ENCODE results near the gene METTL15. TPM values are rescaled to one million over a fixed set of nuclear protein-coding genes. Genes with fewer than 3 reads are reported as not detected.
"Not testable (repeated sequence)": the region's sequence is repeated elsewhere in the genome, so short reads cannot be mapped to it uniquely, and the experiment has no call there.

The METTL15 gene
- total RNA-seq, 2 donors from 2014 or later, result 17.1 to 20.4 TPM

DNA sequence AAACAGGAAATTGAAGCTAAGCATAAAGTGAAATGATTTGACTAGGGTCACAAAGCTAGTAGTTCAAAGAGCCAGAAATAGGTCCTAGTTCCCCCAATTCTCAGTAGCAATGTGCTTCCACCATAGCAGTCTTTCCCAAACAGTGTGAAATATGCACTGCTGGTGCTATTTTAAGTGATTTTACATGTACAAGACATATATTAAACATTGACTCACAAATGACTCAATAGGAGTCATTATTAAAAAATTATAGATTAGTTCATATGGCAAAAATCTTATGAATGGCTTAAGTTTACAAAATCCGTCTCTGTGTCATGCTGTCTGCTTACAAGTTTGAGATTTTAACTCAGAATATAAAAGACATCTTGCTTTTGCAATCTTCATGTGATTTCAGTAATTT is 21.6 kb upstream of the METTL15 start:
- no peak for DNase-seq
- Histone ChIP-seq H3K4me3 (ENCODE audit: low read length) (no peak overlapping the region), H3K27ac (ENCODE audit: low read depth, low read length) (no peak overlapping the region), H3K9ac (ENCODE audit: extremely low read depth, low read length, poor library complexity, severe bottlenecking) (no peak overlapping the region), H3K9me3 (ENCODE audit: control insufficient read depth, low read length) (no peaks in the 10 kb centered on the region), H3K4me1 (ENCODE audit: control insufficient read depth, insufficient read depth, low read length) (no peaks in the 10 kb centered on the region), H3K27me3 (ENCODE audit: control insufficient read depth, insufficient read depth, low read length, poor library complexity, severe bottlenecking) (no peaks in the 10 kb centered on the region), H3K36me3 (ENCODE audit: control insufficient read depth, insufficient read depth, low read length) (peaks cover 50% of the 10 kb centered on the region)
- no peaks in the 10 kb centered on the region for H3K4me1 Mint-ChIP-seq
- TF ChIP-seq, protein P1, sequence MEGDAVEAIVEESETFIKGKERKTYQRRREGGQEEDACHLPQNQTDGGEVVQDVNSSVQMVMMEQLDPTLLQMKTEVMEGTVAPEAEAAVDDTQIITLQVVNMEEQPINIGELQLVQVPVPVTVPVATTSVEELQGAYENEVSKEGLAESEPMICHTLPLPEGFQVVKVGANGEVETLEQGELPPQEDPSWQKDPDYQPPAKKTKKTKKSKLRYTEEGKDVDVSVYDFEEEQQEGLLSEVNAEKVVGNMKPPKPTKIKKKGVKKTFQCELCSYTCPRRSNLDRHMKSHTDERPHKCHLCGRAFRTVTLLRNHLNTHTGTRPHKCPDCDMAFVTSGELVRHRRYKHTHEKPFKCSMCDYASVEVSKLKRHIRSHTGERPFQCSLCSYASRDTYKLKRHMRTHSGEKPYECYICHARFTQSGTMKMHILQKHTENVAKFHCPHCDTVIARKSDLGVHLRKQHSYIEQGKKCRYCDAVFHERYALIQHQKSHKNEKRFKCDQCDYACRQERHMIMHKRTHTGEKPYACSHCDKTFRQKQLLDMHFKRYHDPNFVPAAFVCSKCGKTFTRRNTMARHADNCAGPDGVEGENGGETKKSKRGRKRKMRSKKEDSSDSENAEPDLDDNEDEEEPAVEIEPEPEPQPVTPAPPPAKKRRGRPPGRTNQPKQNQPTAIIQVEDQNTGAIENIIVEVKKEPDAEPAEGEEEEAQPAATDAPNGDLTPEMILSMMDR (conservative IDR thresholded peaks at IDR 0.05), result no peak
- WGBS, 2 experiments (ENCODE audit: insufficient coverage in 1 of 2, insufficient read length in 1 of 2), result 94% methylated on average over 1 of the region's 1 CpG; no CpG with 5 or more reads in 1 of the 2 experiments
- H3K27ac Mint-ChIP-seq, result no peak overlapping the region
- peaks cover 13% of the 10 kb centered on the region for H3K36me3 Mint-ChIP-seq (ENCODE audit: low read depth)
- H3K9me3 Mint-ChIP-seq, result no peaks in the 10 kb centered on the region
- no peak overlapping the region for H3K4me3 Mint-ChIP-seq
- no peaks in the 10 kb centered on the region for H3K27me3 Mint-ChIP-seq (ENCODE audit: insufficient read depth)

DNA sequence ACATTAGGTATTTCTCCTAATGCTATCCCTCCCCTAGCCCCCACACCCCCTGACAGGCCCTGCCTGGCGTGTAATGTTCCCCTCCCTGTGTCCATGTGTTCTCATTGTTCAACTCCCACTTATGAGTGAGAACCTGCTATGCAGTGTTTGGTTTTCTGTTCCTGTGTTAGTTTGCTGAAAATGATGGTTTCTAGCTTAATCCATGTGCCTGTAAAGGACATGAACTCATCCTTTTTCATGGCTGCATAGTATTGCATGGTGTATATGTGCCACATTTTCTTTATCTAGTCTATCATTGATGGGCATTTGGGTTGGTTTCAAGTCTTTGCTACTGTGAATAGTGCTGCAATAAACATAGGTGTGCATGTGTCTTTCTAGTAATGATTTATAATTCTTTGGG is 21.0 kb upstream of the METTL15 start:
- H3K27ac ChIP-seq (ENCODE audit: low read depth, low read length); H3K9ac ChIP-seq (ENCODE audit: extremely low read depth, low read length, poor library complexity, severe bottlenecking); H3K4me3 ChIP-seq (ENCODE audit: low read length); H3K9me3 Mint-ChIP-seq; H3K27me3 Mint-ChIP-seq (ENCODE audit: insufficient read depth); DNase-seq; H3K4me1 Mint-ChIP-seq; H3K27ac Mint-ChIP-seq; H3K27me3 ChIP-seq (ENCODE audit: control insufficient read depth, insufficient read depth, low read length, poor library complexity, severe bottlenecking); H3K9me3 ChIP-seq (ENCODE audit: control insufficient read depth, low read length); H3K4me1 ChIP-seq (ENCODE audit: control insufficient read depth, insufficient read depth, low read length); H3K4me3 Mint-ChIP-seq: not testable (repeated sequence)
- WGBS, 2 experiments (ENCODE audit: insufficient coverage in 1 of 2, insufficient read length in 1 of 2), result 80 to 100% methylated on average over 1 of the region's 1 CpG
- H3K36me3 ChIP-seq (ENCODE audit: control insufficient read depth, insufficient read depth, low read length), result peaks cover 44% of the 10 kb centered on the region
- peaks cover 11% of the 10 kb centered on the region for H3K36me3 Mint-ChIP-seq (ENCODE audit: low read depth)

DNA sequence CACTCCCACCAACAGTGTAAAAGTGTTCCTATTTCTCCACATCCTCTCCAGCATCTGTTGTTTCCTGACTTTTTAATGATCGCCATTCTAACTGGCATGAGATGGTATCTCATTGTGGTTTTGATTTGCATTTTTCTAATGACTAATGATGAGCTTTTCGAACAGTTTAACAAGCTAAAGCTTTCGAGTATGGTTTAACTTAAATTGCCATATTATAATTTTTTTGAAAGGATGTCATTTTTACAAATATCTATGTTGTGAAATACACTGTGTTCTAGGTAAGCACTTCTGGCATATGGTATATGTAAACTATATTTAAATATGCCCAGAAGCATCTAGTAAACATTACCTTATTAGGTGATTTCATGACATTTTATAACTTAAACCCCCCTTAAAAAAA is 20.5 kb upstream of the METTL15 start:
- H3K36me3 Mint-ChIP-seq (ENCODE audit: low read depth), result not testable (repeated sequence)
- 93 to 100% methylated on average over 1 to 3 of the region's 3 CpGs for WGBS, 2 experiments (ENCODE audit: insufficient coverage in 1 of 2, insufficient read length in 1 of 2)

DNA sequence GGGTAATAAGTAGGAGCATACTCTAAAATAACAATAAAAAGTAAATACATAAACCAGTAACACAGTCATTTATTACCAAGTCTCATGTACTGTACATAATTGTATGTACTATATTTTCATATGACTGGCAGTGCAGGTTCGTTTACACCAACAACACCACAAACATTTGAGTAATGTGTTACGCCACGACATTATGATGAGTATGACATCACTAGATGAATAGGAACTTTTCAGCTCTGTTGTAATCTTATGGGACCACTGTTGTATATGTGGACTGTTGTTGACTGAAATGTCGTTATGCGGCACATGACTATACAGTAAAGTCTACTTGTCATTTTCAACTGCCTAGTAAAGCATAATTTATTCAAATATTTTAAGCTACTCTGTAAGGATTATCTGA is 18.8 kb upstream of the METTL15 start:
- WGBS, 2 experiments (ENCODE audit: insufficient coverage in 1 of 2, insufficient read length in 1 of 2), result 87 to 100% methylated on average over 2 to 3 of the region's 5 CpGs
- no peaks in the 10 kb centered on the region for H3K27me3 Mint-ChIP-seq (ENCODE audit: insufficient read depth)
- no peaks in the 10 kb centered on the region for H3K4me1 ChIP-seq (ENCODE audit: control insufficient read depth, insufficient read depth, low read length)

More for the DNA sequence above, 20.5 kb upstream of the METTL15 start:
- not testable (repeated sequence) for H3K27ac Mint-ChIP-seq; H3K4me1 Mint-ChIP-seq; H3K4me3 Mint-ChIP-seq; H3K27me3 Mint-ChIP-seq (ENCODE audit: insufficient read depth); H3K4me3 ChIP-seq (ENCODE audit: low read length); H3K9me3 Mint-ChIP-seq; H3K4me1 ChIP-seq (ENCODE audit: control insufficient read depth, insufficient read depth, low read length); H3K27me3 ChIP-seq (ENCODE audit: control insufficient read depth, insufficient read depth, low read length, poor library complexity, severe bottlenecking); H3K9me3 ChIP-seq (ENCODE audit: control insufficient read depth, low read length); DNase-seq; H3K27ac ChIP-seq (ENCODE audit: low read depth, low read length); H3K9ac ChIP-seq (ENCODE audit: extremely low read depth, low read length, poor library complexity, severe bottlenecking)
- H3K36me3 ChIP-seq (ENCODE audit: control insufficient read depth, insufficient read depth, low read length), result peaks cover 42% of the 10 kb centered on the region

More for the DNA sequence above, 18.8 kb upstream of the METTL15 start:
- H3K4me1 Mint-ChIP-seq, result no peaks in the 10 kb centered on the region
- Histone ChIP-seq H3K9me3 (ENCODE audit: control insufficient read depth, low read length) (no peaks in the 10 kb centered on the region), H3K9ac (ENCODE audit: extremely low read depth, low read length, poor library complexity, severe bottlenecking) (no peak overlapping the region), H3K36me3 (ENCODE audit: control insufficient read depth, insufficient read depth, low read length) (peaks cover 41% of the 10 kb centered on the region), H3K27ac (ENCODE audit: low read depth, low read length) (no peak overlapping the region), H3K4me3 (ENCODE audit: low read length) (no peak overlapping the region), H3K27me3 (ENCODE audit: control insufficient read depth, insufficient read depth, low read length, poor library complexity, severe bottlenecking) (no peaks in the 10 kb centered on the region)
- H3K36me3 Mint-ChIP-seq (ENCODE audit: low read depth), result peaks cover 9% of the 10 kb centered on the region
- H3K27ac Mint-ChIP-seq, result no peak overlapping the region
- no peaks in the 10 kb centered on the region for H3K9me3 Mint-ChIP-seq
- DNase-seq, result no peak
- no peak overlapping the region for H3K4me3 Mint-ChIP-seq
- TF ChIP-seq, protein P1 (conservative IDR thresholded peaks at IDR 0.05), result no peak
